Transverse colon (tissue), 4 donors: ENCODE data around the gene MIDN. TPM values are rescaled to one million over a fixed set of nuclear protein-coding genes. Genes with fewer than 3 reads are reported as not detected.

Experiments
- total RNA-seq, 4 donors: library from RNA; depleted of rRNA; stranded (reverse); fragments of >200 nt; gene quantifications; one replicate each; pipeline ENCODE4 v1.1.0, GENCODE V29; 2016

The MIDN gene
- total RNA-seq, 4 donors from 2014 or later, result 89.4 to 379 (median 116) TPM

Other genes with a start within 250 kb of the MIDN start
- 1 to 10 TPM in 1 of 4 donors, not detected in 3; 1.6 TPM for gene GRIN3B, start 248.2 kb upstream of the MIDN start, total RNA-seq
- gene TMEM259, start 227.5 kb upstream of the MIDN start, total RNA-seq, result 100 to 1,000 TPM; 226 to 676 (median 303) TPM
- not detected for gene RNU6-2, start 227.1 kb upstream of the MIDN start, total RNA-seq
- gene CNN2, start 222.0 kb upstream of the MIDN start, total RNA-seq, result 10 to 100 TPM; 39.2 to 57.6 (median 48.2) TPM
- gene ABCA7, start 208.5 kb upstream of the MIDN start, total RNA-seq, result 100 to 1,000 TPM in 1 of 4 donors, 10 to 100 TPM in 3; 47.1 to 128 (median 82.0) TPM
- 100 to 1,000 TPM in 1 of 4 donors, 10 to 100 TPM in 2, 1 to 10 TPM in 1; 10.0 to 174 (median 76.9) TPM for gene ARHGAP45, start 181.4 kb upstream of the MIDN start, total RNA-seq
- gene POLR2E, start 153.2 kb upstream of the MIDN start, total RNA-seq, result 100 to 1,000 TPM in 2 of 4 donors, 10 to 100 TPM in 2; 74.8 to 167 (median 103) TPM
- 100 to 1,000 TPM; 115 to 426 (median 261) TPM for gene GPX4, start 144.6 kb upstream of the MIDN start, total RNA-seq
- gene SBNO2, start 74.3 kb upstream of the MIDN start, total RNA-seq, result 100 to 1,000 TPM in 1 of 4 donors, 10 to 100 TPM in 3; 34.5 to 142 (median 48.3) TPM
- gene STK11, start 42.8 kb upstream of the MIDN start, total RNA-seq, result 100 to 1,000 TPM in 3 of 4 donors, 10 to 100 TPM in 1; 93.7 to 152 (median 103) TPM
- gene CBARP, start 10.6 kb upstream of the MIDN start, total RNA-seq, result 1 to 10 TPM in 1 of 4 donors, under 1 TPM in 2, not detected in 1; 0.32 to 5.2 (median 0.68) TPM
- gene ATP5F1D, start 6.8 kb upstream of the MIDN start, total RNA-seq, result 100 to 1,000 TPM; 157 to 650 (median 240) TPM
- 100 to 1,000 TPM; 431 to 488 (median 460) TPM for gene CIRBP, start 20.7 kb downstream of the MIDN start, total RNA-seq
- gene FAM174C, start 26.9 kb downstream of the MIDN start, total RNA-seq, result 100 to 1,000 TPM in 2 of 4 donors, 10 to 100 TPM in 2; 72.5 to 116 (median 99.0) TPM
- gene EFNA2, start 37.3 kb downstream of the MIDN start, total RNA-seq, result 100 to 1,000 TPM in 1 of 4 donors, 10 to 100 TPM in 3; 30.5 to 112 (median 40.6) TPM
- 100 to 1,000 TPM in 3 of 4 donors, 10 to 100 TPM in 1; 32.2 to 196 (median 156) TPM for gene NDUFS7, start 135.3 kb downstream of the MIDN start, total RNA-seq
- gene GAMT, start 153.0 kb downstream of the MIDN start, total RNA-seq, result 1 to 10 TPM; 1.4 to 4.4 (median 2.9) TPM
- 10 to 100 TPM; 36.3 to 77.2 (median 41.6) TPM for gene DAZAP1, start 159.0 kb downstream of the MIDN start, total RNA-seq
- 1,000 to 10,000 TPM; 1,367 to 2,740 (median 2,511) TPM for gene RPS15, start 189.8 kb downstream of the MIDN start, total RNA-seq
- gene APC2, start 201.5 kb downstream of the MIDN start, total RNA-seq, result 1 to 10 TPM in 1 of 4 donors, under 1 TPM in 3; under 0.01 to 6.0 (median 0.36) TPM
- 10 to 100 TPM; 36.2 to 89.2 (median 46.0) TPM for gene C19orf25, start 230.6 kb downstream of the MIDN start, total RNA-seq
- gene PCSK4, start 241.8 kb downstream of the MIDN start, total RNA-seq, result 10 to 100 TPM in 1 of 4 donors, 1 to 10 TPM in 3; 2.6 to 11.9 (median 7.5) TPM
- gene REEP6, start 242.6 kb downstream of the MIDN start, total RNA-seq, result 1 to 10 TPM in 2 of 4 donors, not detected in 2; 2.2 to 3.3 TPM